ENCODE data around the gene ERGIC1.

GRCh38 chr5:172953776-172954675 is 120.0 kb downstream of the ERGIC1 start:
- no peak for TF ChIP-seq CBX5 (IDR thresholded peaks at IDR 0.05; ENCODE audit: low read depth, low read length)
- TF ChIP-seq CTCF (IDR thresholded peaks at IDR 0.05; ENCODE audit: control extremely low read depth in 1 of 3, insufficient read depth in 1 of 3, low read depth in 1 of 3, low read length in 3 of 3) = no peak
- no peak for TF ChIP-seq ATF2 (IDR thresholded peaks at IDR 0.05; ENCODE audit: low read length)
- TF ChIP-seq SIN3A (conservative IDR thresholded peaks at IDR 0.05 in 1 of 2, IDR thresholded peaks at IDR 0.05 in 1 of 2; ENCODE audit: low read depth in 1 of 2, low read length in 2 of 2) = no peak
- TF ChIP-seq SUZ12 (IDR thresholded peaks at IDR 0.05; ENCODE audit: low read length) = no peak
- TF ChIP-seq RAD21 (IDR thresholded peaks at IDR 0.05 in 1 of 2, conservative IDR thresholded peaks at IDR 0.05 in 1 of 2; ENCODE audit: low read depth in 2 of 2, low read length in 2 of 2) = no peak
